ENCODE data around the gene GPRIN3. TPM values are rescaled to one million over a fixed set of nuclear protein-coding genes. Genes with fewer than 3 reads are reported as not detected.
"Not testable (repeated sequence)": the region's sequence is repeated elsewhere in the genome, so short reads cannot be mapped to it uniquely, and the experiment has no call there.

GPRIN3 gene
- total RNA-seq, 3 donors from 2014 or later: 6.0 to 23.8 (median 23.7) TPM

DNA sequence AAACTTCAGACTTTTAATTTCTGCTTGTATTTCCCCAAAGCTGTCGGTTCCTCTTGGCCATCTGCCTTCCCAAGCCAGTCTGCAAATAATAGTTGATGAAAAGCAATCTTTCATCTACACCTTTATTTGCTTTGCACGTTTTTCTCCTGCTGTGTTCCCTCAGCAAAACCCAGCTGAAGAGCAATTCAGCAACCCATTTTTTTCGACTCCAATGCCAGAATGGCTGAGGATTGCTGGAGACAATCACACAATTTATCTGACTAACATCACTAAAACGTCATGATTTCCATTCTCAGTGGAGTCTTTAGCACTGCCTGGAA lies 94.3 kb downstream of the GPRIN3 start:
- H3K9me3 ChIP-seq: no peaks in the 10 kb centered on the region
- H3K36me3 ChIP-seq (ENCODE audit: low read depth): no peaks in the 10 kb centered on the region
- intact Hi-C loops (cut with DNase I, micrococcal nuclease): no loop called here
- H3K4me3 ChIP-seq: no peak overlapping the region
- TF ChIP-seq, protein P1, sequence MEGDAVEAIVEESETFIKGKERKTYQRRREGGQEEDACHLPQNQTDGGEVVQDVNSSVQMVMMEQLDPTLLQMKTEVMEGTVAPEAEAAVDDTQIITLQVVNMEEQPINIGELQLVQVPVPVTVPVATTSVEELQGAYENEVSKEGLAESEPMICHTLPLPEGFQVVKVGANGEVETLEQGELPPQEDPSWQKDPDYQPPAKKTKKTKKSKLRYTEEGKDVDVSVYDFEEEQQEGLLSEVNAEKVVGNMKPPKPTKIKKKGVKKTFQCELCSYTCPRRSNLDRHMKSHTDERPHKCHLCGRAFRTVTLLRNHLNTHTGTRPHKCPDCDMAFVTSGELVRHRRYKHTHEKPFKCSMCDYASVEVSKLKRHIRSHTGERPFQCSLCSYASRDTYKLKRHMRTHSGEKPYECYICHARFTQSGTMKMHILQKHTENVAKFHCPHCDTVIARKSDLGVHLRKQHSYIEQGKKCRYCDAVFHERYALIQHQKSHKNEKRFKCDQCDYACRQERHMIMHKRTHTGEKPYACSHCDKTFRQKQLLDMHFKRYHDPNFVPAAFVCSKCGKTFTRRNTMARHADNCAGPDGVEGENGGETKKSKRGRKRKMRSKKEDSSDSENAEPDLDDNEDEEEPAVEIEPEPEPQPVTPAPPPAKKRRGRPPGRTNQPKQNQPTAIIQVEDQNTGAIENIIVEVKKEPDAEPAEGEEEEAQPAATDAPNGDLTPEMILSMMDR (IDR thresholded peaks at IDR 0.05): no peak
- ATAC-seq (no peak), DNase-seq (no peak)
- no peaks in the 10 kb centered on the region for H3K4me1 ChIP-seq (ENCODE audit: low read depth)

DNA sequence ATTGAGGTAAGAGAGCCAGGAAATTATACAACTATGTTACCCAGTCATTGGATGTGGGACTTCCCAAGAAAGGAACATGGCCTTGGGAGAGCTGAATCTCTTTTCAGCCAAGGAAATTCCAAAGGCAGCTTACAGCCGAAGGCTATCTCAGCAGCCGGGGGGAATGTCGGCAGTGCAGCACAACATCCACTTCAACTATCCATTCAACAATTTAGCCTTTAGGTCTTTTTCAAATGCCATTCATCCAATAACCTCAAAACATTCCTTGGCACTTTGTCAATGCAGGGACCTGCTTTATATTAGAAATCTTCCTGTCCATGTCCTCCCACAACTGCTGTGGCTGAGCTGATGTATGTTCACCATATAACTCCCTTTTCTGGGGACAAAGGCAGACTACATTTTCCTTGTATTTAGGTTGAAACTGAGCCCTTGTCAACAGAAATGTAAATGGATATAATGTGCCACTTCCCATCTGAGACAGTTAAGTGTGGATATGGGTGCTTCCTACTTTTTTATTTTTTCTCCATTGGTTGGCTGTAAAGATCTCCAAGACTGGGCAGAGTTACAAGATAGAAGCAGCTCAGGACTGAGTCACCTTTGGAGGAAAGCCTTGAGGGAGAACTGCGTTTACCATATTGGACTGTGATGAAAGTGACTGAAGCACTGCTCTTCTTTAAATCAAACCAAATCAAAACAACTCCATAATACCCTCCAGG lies 94.8 kb downstream of the GPRIN3 start:
- ATAC-seq (no peak), DNase-seq (no peak)
- intact Hi-C loops (cut with DNase I, micrococcal nuclease): no loop called here
- Histone ChIP-seq H3K36me3 (ENCODE audit: low read depth) (no peaks in the 10 kb centered on the region), H3K9me3 (no peaks in the 10 kb centered on the region), H3K4me1 (ENCODE audit: low read depth) (no peaks in the 10 kb centered on the region), H3K4me3 (no peak overlapping the region)
- TF ChIP-seq, protein P1 (IDR thresholded peaks at IDR 0.05): no peak

DNA sequence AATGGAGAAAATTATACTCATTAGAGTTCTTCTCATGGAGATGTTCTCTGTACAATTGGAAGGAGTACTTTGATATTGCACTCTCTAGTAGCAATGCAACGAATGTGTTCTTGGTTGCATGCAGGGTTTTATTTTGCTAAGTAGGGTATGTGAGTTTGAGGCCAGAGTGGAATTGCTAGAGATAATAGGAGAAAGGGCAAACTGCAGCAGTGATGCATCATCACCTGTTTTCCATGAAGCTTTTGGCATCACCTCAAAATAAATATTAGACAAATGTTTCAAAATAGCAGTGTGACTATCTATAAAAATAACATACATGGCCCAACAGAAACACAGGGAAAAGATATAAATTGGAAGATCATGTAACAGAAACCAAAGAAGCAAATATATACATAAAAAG lies 103.0 kb downstream of the GPRIN3 start:
- TF ChIP-seq, protein P1 (IDR thresholded peaks at IDR 0.05): no peak
- intact Hi-C loops (cut with DNase I, micrococcal nuclease): no loop called here
- no peak for ATAC-seq

DNA sequence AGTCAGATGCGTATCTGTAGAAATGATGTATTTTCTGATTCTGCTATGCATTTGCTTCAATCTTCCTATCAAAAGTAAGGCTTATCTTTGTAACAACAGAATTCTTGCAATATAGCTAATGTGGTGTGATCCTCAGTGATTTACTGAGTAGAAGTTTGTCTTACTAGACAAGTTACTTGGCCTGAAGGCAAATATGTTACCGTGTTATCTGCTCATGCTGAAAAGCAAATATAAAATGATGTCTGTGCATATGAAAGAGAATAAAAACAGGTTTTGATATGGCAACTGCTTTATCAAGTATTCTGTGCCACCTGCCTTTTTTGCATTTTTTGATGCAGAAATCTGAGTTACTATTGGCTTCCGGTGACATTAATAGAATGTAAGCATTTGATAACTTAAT lies 103.7 kb downstream of the GPRIN3 start:
- H3K4me1 ChIP-seq (ENCODE audit: low read depth): no peaks in the 10 kb centered on the region
- no peaks in the 10 kb centered on the region for H3K36me3 ChIP-seq (ENCODE audit: low read depth)
- ATAC-seq (no peak), DNase-seq (no peak)
- intact Hi-C loops (cut with DNase I, micrococcal nuclease): no loop called here
- no peak overlapping the region for H3K4me3 ChIP-seq
- TF ChIP-seq, protein P1 (IDR thresholded peaks at IDR 0.05): no peak
- H3K9me3 ChIP-seq: no peaks in the 10 kb centered on the region

More for the DNA sequence above, 103.0 kb downstream of the GPRIN3 start:
- Histone ChIP-seq H3K4me3 (no peak overlapping the region), H3K4me1 (ENCODE audit: low read depth) (no peaks in the 10 kb centered on the region), H3K36me3 (ENCODE audit: low read depth) (no peaks in the 10 kb centered on the region), H3K9me3 (no peaks in the 10 kb centered on the region)
- no peak for DNase-seq

DNA sequence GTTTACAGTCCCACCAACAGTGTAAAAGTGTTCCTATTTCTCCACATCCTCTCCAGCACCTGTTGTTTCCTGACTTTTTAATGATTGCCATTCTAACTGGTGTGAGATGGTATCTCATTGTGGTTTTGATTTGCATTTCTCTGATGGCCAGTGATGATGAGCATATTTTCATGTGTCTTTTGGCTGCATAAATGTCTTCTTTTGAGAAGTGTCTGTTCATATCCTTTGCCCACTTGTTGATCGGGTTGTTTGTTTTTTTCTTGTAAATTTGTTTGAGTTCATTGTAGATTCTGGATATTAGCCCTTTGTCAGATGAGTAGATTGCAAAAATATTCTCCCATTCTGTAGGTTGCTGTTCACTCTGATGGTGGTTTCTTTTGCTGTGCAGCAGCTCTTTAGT lies 108.2 kb downstream of the GPRIN3 start:
- DNase-seq; H3K9me3 ChIP-seq; intact Hi-C loops (cut with DNase I, micrococcal nuclease); ATAC-seq; H3K4me3 ChIP-seq; H3K36me3 ChIP-seq (ENCODE audit: low read depth): not testable (repeated sequence)
- peaks cover 14% of the 10 kb centered on the region for H3K4me1 ChIP-seq (ENCODE audit: low read depth)

DNA sequence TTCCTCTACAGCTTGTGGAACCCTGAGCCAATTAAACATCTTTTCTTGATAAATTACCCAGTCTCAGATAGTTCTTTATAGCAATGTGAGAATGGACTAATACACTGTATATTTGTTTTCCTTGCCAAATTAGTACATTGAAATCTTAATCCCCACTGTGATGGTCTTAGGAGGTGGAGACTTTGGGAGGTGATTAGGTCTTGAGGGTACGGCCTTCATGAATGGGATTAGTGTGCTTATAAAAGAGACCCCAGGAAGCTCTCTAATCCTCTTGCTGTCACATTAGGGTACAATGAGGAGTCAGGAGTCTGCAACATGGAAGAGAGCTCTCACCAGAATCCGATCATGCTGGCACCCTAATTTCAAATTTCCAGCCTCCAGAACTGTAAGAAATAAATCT lies 109.7 kb downstream of the GPRIN3 start:
- TF ChIP-seq, protein P1 (IDR thresholded peaks at IDR 0.05): no peak
- intact Hi-C loops (cut with DNase I, micrococcal nuclease): no loop called here
- DNase-seq (no peak), ATAC-seq (no peak)
- no peaks in the 10 kb centered on the region for H3K9me3 ChIP-seq
- H3K4me3 ChIP-seq: no peak overlapping the region
- peaks cover 14% of the 10 kb centered on the region for H3K4me1 ChIP-seq (ENCODE audit: low read depth)
- no peaks in the 10 kb centered on the region for H3K36me3 ChIP-seq (ENCODE audit: low read depth)
